H9 (cell line): Measurements from ENCODE around the gene SMIM12. TPM values are rescaled to one million over a fixed set of nuclear protein-coding genes. Genes with fewer than 3 reads are reported as not detected.

Experiments
- DNase-seq: peaks from one replicate; pipeline ENCODE4 v3.0.0-alpha.2; 2017
- H2AFZ ChIP-seq: one replicate; pipeline ENCODE4 v1.6.1; 2013; ENCODE audit warnings: mild to moderate bottlenecking, low read length, control low read depth, moderate library complexity
- H2AK5ac ChIP-seq: 2 replicates; pipeline ENCODE4 v1.6.1; 2013; ENCODE audit warnings: low read length, control low read depth, mixed read lengths; ENCODE audit not compliant: insufficient read length
- H2BK120ac ChIP-seq: one replicate; pipeline ENCODE4 v1.6.1; 2013; ENCODE audit warnings: low read depth, mild to moderate bottlenecking, low read length, control low read depth, inconsistent platforms; ENCODE audit not compliant: poor library complexity, severe bottlenecking
- H2BK12ac ChIP-seq: 2 replicates; pipeline ENCODE4 v1.6.1; 2013; ENCODE audit warnings: low read length, control low read depth, mixed read lengths, low read depth; ENCODE audit not compliant: insufficient read length
- H2BK15ac ChIP-seq: 2 replicates; pipeline ENCODE4 v1.6.1; 2013; ENCODE audit warnings: low read depth, low read length, control low read depth
- H2BK20ac ChIP-seq: one replicate; pipeline ENCODE4 v1.6.1; 2013; ENCODE audit warnings: low read depth, mild to moderate bottlenecking, low read length, control low read depth, inconsistent platforms; ENCODE audit not compliant: poor library complexity, severe bottlenecking
- H2BK5ac ChIP-seq: 2 replicates; pipeline ENCODE4 v1.6.1; 2013; ENCODE audit warnings: low read length, control low read depth, mixed read lengths; ENCODE audit not compliant: insufficient read length
- H3K14ac ChIP-seq: 2 replicates; pipeline ENCODE4 v1.6.1; 2013; ENCODE audit warnings: low read length, control low read depth; ENCODE audit not compliant: insufficient read depth
- H3K18ac ChIP-seq: 2 replicates; pipeline ENCODE4 v1.6.1; 2013; ENCODE audit warnings: low read depth, mild to moderate bottlenecking, mixed read lengths, low read length, control low read depth; ENCODE audit not compliant: insufficient read length
- H3K23ac ChIP-seq: 2 replicates; pipeline ENCODE4 v1.6.1; 2013; ENCODE audit warnings: low read length, control low read depth, mixed read lengths, low read depth; ENCODE audit not compliant: insufficient read length
- H3K23me2 ChIP-seq: 2 replicates; pipeline ENCODE4 v1.6.1; 2013; ENCODE audit warnings: low read depth, mild to moderate bottlenecking, mixed read lengths, low read length, control low read depth; ENCODE audit not compliant: insufficient read length, poor library complexity, severe bottlenecking
- H3K27ac ChIP-seq: 2 replicates; pipeline ENCODE4 v1.5.1; 2013; ENCODE audit warnings: low read length, control low read depth, mixed read lengths, low read depth; ENCODE audit not compliant: insufficient read length
- H3K27me3 ChIP-seq: 2 replicates; pipeline ENCODE4 v1.6.1; 2013; ENCODE audit warnings: low read length, control low read depth, inconsistent platforms; ENCODE audit not compliant: insufficient read depth
- H3K4ac ChIP-seq: 2 replicates; pipeline ENCODE4 v1.6.1; 2013; ENCODE audit warnings: low read depth, mild to moderate bottlenecking, control low read depth, inconsistent platforms, low read length, moderate library complexity
- H3K4me1 ChIP-seq: 2 replicates; pipeline ENCODE4 v1.6.1; 2013; ENCODE audit warnings: low read length, control low read depth, inconsistent platforms; ENCODE audit not compliant: insufficient read depth
- H3K4me2 ChIP-seq: 2 replicates; pipeline ENCODE4 v1.6.1; 2013; ENCODE audit warnings: low read length, control low read depth, mixed read lengths; ENCODE audit not compliant: insufficient read length, insufficient read depth
- H3K56ac ChIP-seq: 2 replicates; pipeline ENCODE4 v1.6.1; 2013; ENCODE audit warnings: low read depth, mild to moderate bottlenecking, mixed read lengths, low read length, control low read depth; ENCODE audit not compliant: insufficient read length
- H3K79me1 ChIP-seq: 2 replicates; pipeline ENCODE4 v1.6.1; 2013; ENCODE audit warnings: low read depth, mild to moderate bottlenecking, moderate library complexity, low read length, control low read depth, inconsistent platforms; ENCODE audit not compliant: insufficient read depth, poor library complexity, severe bottlenecking
- H3K79me2 ChIP-seq: 2 replicates; pipeline ENCODE4 v1.6.1; 2013; ENCODE audit warnings: low read length, control low read depth, inconsistent platforms; ENCODE audit not compliant: insufficient read depth
- H3K9ac ChIP-seq: 2 replicates; pipeline ENCODE4 v1.6.1; 2013; ENCODE audit warnings: low read length, control low read depth, mixed read lengths; ENCODE audit not compliant: insufficient read length; ENCODE audit errors: extremely low read depth
- H3K9me3 ChIP-seq: one replicate; pipeline ENCODE4 v1.6.1; 2013; ENCODE audit warnings: low read depth, low read length, inconsistent platforms; ENCODE audit not compliant: control insufficient read depth
- H3T11ph ChIP-seq: one replicate; pipeline ENCODE4 v1.6.1; 2013; ENCODE audit warnings: mild to moderate bottlenecking, low read length, control low read depth, inconsistent platforms
- H4K20me1 ChIP-seq: one replicate; pipeline ENCODE4 v1.6.1; 2013; ENCODE audit not compliant: control insufficient read depth, insufficient read length, insufficient read depth
- H4K5ac ChIP-seq: 2 replicates; pipeline ENCODE4 v1.6.1; 2013; ENCODE audit warnings: low read depth, mild to moderate bottlenecking, mixed read lengths, low read length, control low read depth; ENCODE audit not compliant: insufficient read length
- H4K8ac ChIP-seq: replicated peaks from 2 replicates; pipeline ENCODE4 v1.6.1; 2013; ENCODE audit warnings: low read length, control low read depth, mixed read lengths, low read depth; ENCODE audit not compliant: insufficient read length
- H4K91ac ChIP-seq: 2 replicates; pipeline ENCODE4 v1.6.1; 2013; ENCODE audit warnings: low read depth, mild to moderate bottlenecking, moderate library complexity, mixed read lengths, low read length, control low read depth; ENCODE audit not compliant: insufficient read length
- H3K27ac Mint-ChIP-seq, 3 experiments: 2 replicates in 2 of 3; 3 replicates in 1 of 3; pipeline ENCODE4 v1.8.0; 2020 to 2021; ENCODE audit warnings: mixed read lengths in 3 of 3, mild to moderate bottlenecking in 1 of 3, moderate library complexity in 1 of 3
- H3K27me3 Mint-ChIP-seq: 2 replicates; pipeline ENCODE4 v1.8.0; 2021; ENCODE audit warnings: low read depth, mild to moderate bottlenecking, moderate library complexity, mixed read lengths
- H3K36me3 Mint-ChIP-seq, 3 experiments: 2 replicates in 2 of 3; 3 replicates in 1 of 3; pipeline ENCODE4 v1.8.0; 2020 to 2021; ENCODE audit warnings: low read depth in 3 of 3, mixed read lengths in 3 of 3; ENCODE audit not compliant: insufficient read depth in 1 of 3
- H3K4me1 Mint-ChIP-seq, 2 experiments: 2 replicates each; pipeline ENCODE4 v1.8.0; 2020; ENCODE audit warnings: mixed read lengths in 2 of 2
- H3K4me3 Mint-ChIP-seq, 2 experiments: 2 replicates in 1 of 2; 3 replicates in 1 of 2; pipeline ENCODE4 v1.8.0; 2020 to 2021; ENCODE audit warnings: mild to moderate bottlenecking in 2 of 2, mixed read lengths in 2 of 2, moderate library complexity in 1 of 2
- H3K9me3 Mint-ChIP-seq, 2 experiments: 2 replicates in 1 of 2; 3 replicates in 1 of 2; pipeline ENCODE4 v1.8.0; 2020; ENCODE audit warnings: mild to moderate bottlenecking in 2 of 2, mixed read lengths in 2 of 2, moderate library complexity in 1 of 2
- WGBS: extraction: QIAGEN DNeasy Blood & Tissue Kit; methylation state at CpG from one replicate; pipeline ENCODE4 v1.1.7; 2013; ENCODE audit warnings: missing lambda C conversion rate, low lambda C conversion rate, mixed read lengths; ENCODE audit not compliant: insufficient read length; ENCODE audit errors: extremely low coverage; 5-methylcytosine and 5-hydroxymethylcytosine counted together
- total RNA-seq: library from RNA; stranded (reverse); gene quantifications from 2 replicates; pipeline ENCODE4 v1.2.1, GENCODE V29; 2021
- TF ChIP-seq, protein P1 (sequence below): fragments of 200-600 bp; sonication (generic); conservative IDR thresholded peaks from 3 replicates; pipeline ENCODE4 v1.8.0; 2021; ENCODE audit warnings: antibody characterized with exemption, mild to moderate bottlenecking

Gene SMIM12
- total RNA-seq, 1 experiment from 2014 or later = 40.9 TPM

GRCh38 chr1:34908369-34908768 is 48.8 kb upstream of the SMIM12 start:
- no peaks in the 10 kb centered on the region for H3K36me3 Mint-ChIP-seq

More at GRCh38 chr1:34908369-34908768, 48.8 kb upstream of the SMIM12 start:
- TF ChIP-seq, protein P1, sequence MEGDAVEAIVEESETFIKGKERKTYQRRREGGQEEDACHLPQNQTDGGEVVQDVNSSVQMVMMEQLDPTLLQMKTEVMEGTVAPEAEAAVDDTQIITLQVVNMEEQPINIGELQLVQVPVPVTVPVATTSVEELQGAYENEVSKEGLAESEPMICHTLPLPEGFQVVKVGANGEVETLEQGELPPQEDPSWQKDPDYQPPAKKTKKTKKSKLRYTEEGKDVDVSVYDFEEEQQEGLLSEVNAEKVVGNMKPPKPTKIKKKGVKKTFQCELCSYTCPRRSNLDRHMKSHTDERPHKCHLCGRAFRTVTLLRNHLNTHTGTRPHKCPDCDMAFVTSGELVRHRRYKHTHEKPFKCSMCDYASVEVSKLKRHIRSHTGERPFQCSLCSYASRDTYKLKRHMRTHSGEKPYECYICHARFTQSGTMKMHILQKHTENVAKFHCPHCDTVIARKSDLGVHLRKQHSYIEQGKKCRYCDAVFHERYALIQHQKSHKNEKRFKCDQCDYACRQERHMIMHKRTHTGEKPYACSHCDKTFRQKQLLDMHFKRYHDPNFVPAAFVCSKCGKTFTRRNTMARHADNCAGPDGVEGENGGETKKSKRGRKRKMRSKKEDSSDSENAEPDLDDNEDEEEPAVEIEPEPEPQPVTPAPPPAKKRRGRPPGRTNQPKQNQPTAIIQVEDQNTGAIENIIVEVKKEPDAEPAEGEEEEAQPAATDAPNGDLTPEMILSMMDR = no peak
- Histone ChIP-seq H3K27me3 (no peaks in the 10 kb centered on the region), H4K91ac (no peak overlapping the region), H3K14ac (no peak overlapping the region), H3K9me3 (no peaks in the 10 kb centered on the region), H4K5ac (no peak overlapping the region), H3K18ac (no peak overlapping the region), H3K56ac (no peak overlapping the region), H3K23ac (no peak overlapping the region), H3K27ac (no peak overlapping the region), H3K4me1 (no peaks in the 10 kb centered on the region), H3K4ac (no peak overlapping the region), H3K9ac (no peak overlapping the region), H3K79me1 (no peaks in the 10 kb centered on the region), H2BK15ac (no peak overlapping the region), H2BK120ac (no peak overlapping the region), H2AK5ac (no peak overlapping the region), H4K8ac (no peak overlapping the region), H3T11ph (no peak overlapping the region), H2BK20ac (no peak overlapping the region), H2BK5ac (no peak overlapping the region), H4K20me1 (no peaks in the 10 kb centered on the region), H3K23me2 (no peaks in the 10 kb centered on the region), H3K79me2 (no peaks in the 10 kb centered on the region), H2AFZ (no peak overlapping the region), H3K4me2 (no peak overlapping the region), H2BK12ac (no peak overlapping the region)
- peaks cover 0 to 4% of the 10 kb centered on the region in 2 experiments; a peak in 1 of 4 replicates for H3K4me1 Mint-ChIP-seq
- no peak overlapping the region for H3K27ac Mint-ChIP-seq
- WGBS = no CpG with 5 or more reads among the region's 3 CpGs
- no peaks in the 10 kb centered on the region; a peak in 1 of 5 replicates for H3K9me3 Mint-ChIP-seq
- peaks cover 11% of the 10 kb centered on the region for H3K27me3 Mint-ChIP-seq
- no peak overlapping the region for H3K4me3 Mint-ChIP-seq
- DNase-seq = no peak
